Astrocyte (in vitro differentiated cells and primary cell): ENCODE results near the gene VPS36.
"Not testable (repeated sequence)": the region's sequence is repeated elsewhere in the genome, so short reads cannot be mapped to it uniquely, and the experiment has no call there.

Source experiments
- CTCF ChIP-seq: IDR thresholded peaks from 2 replicates; pipeline ENCODE4 v1.5.1; 2011; ENCODE audit warnings: low read depth, mild to moderate bottlenecking, inconsistent platforms, low read length, moderate library complexity; ENCODE audit not compliant: insufficient read depth
- EZH2 ChIP-seq: IDR thresholded peaks from 2 replicates; pipeline ENCODE4 v1.6.1; 2012; ENCODE audit warnings: mild to moderate bottlenecking, low read length, inconsistent platforms; ENCODE audit not compliant: insufficient read depth

GRCh38 chr13:52487078-52487477, 36.6 kb upstream of the VPS36 start:
- TF ChIP-seq CTCF, EZH2: not testable (repeated sequence)
